ENCODE data around the gene CHADL. TPM values are rescaled to one million over a fixed set of nuclear protein-coding genes. Genes with fewer than 3 reads are reported as not detected.

CHADL gene
- total and polyA plus RNA-seq, 2 of the 8 experiments (the other 6 are each of a cell fraction or from before 2014, with no cell fraction given): 0.78 to 1.4 TPM

- 93% methylated on average over 6 of the region's 6 CpGs; no CpG with 5 or more reads in 1 of the 2 experiments for WGBS, 2 experiments (ENCODE audit: extremely low coverage in 1 of 2, insufficient coverage in 1 of 2, insufficient read length in 1 of 2, insufficient replicate concordance in 2 of 2, low coverage in 1 of 2, low lambda C conversion rate in 2 of 2, missing lambda C conversion rate in 1 of 2)
- Histone ChIP-seq H3K4me3 (ENCODE audit: extremely low read depth in 1 of 4, insufficient read depth in 2 of 4, low read depth in 3 of 4, low read length in 4 of 4) (no peak overlapping the region), H2BK12ac (ENCODE audit: low read depth, low read length) (no peak overlapping the region), H3K9ac (replicated peaks in 1 of 4; ENCODE audit: extremely low read depth in 1 of 4, low read depth in 3 of 4, low read length in 3 of 4) (no peak overlapping the region), H3K36me3 (ENCODE audit: control insufficient read depth in 2 of 4, insufficient read depth in 4 of 4, low read length in 3 of 4) (no peaks in the 10 kb centered on the region; a peak in 1 of 8 replicates), H2AK5ac (ENCODE audit: low read depth, low read length) (no peak overlapping the region), H3K4me2 (ENCODE audit: insufficient read depth in 1 of 2, low read depth in 2 of 2, low read length in 2 of 2) (no peak overlapping the region), H3K4ac (replicated peaks; ENCODE audit: insufficient read length, low read depth, low read length) (no peak overlapping the region), H3K79me1 (ENCODE audit: low read depth, low read length) (no peaks in the 10 kb centered on the region), H3K27ac (ENCODE audit: low read depth, low read length) (no peak overlapping the region), H3K18ac (ENCODE audit: extremely low read depth, low read length) (no peak overlapping the region), H4K91ac (replicated peaks; ENCODE audit: insufficient read length, low read length) (no peak overlapping the region), H3K56ac (replicated peaks; ENCODE audit: insufficient read length, low read depth, low read length) (no peak overlapping the region), H4K20me1 (replicated peaks in 1 of 2; ENCODE audit: control insufficient read depth in 1 of 2, insufficient read depth in 2 of 2, low read length in 2 of 2) (no peaks in the 10 kb centered on the region), H2AFZ (ENCODE audit: low read length) (no peak overlapping the region), H4K5ac (ENCODE audit: insufficient read length, low read depth, low read length) (no peak overlapping the region), H2BK5ac (ENCODE audit: low read depth, low read length) (no peak overlapping the region), H3K27me3 (replicated peaks in 1 of 4; ENCODE audit: control insufficient read depth in 3 of 4, extremely low read depth in 1 of 4, insufficient read depth in 3 of 4, low read length in 3 of 4) (peaks cover 0 to 18% (median 13%) of the 10 kb centered on the region in 4 experiments; a peak in 6 of 7 replicates), H2BK20ac (ENCODE audit: low read length) (no peak overlapping the region), H3K79me2 (ENCODE audit: control insufficient read depth in 1 of 2, insufficient read depth in 2 of 2, low read length in 2 of 2) (no peaks in the 10 kb centered on the region), H3K23me2 (ENCODE audit: low read depth, low read length) (peaks cover 14% of the 10 kb centered on the region), H3K4me1 (replicated peaks in 1 of 4; ENCODE audit: control insufficient read depth in 3 of 4, insufficient read depth in 4 of 4, low read length in 3 of 4) (peaks cover 0 to 2% (median under 1%) of the 10 kb centered on the region in 4 experiments; a peak in 1 of 7 replicates), H2BK15ac (ENCODE audit: low read length) (no peak overlapping the region), H3K14ac (ENCODE audit: insufficient read length) (no peak overlapping the region), H3K23ac (ENCODE audit: insufficient read length) (no peak overlapping the region), H4K8ac (ENCODE audit: extremely low read depth, insufficient read depth, low read length) (no peak overlapping the region), H2BK120ac (replicated peaks; ENCODE audit: low read depth, low read length) (no peak overlapping the region), H3K9me3 (ENCODE audit: insufficient read depth in 2 of 2, low read depth in 1 of 2, low read length in 1 of 2) (no peaks in the 10 kb centered on the region)
- no peak for TF ChIP-seq CHD2 (IDR thresholded peaks at IDR 0.05; ENCODE audit: low read length)
- no peak for TF ChIP-seq EZH2 (IDR thresholded peaks at IDR 0.05; ENCODE audit: low read depth, low read length, severe bottlenecking)
- TF ChIP-seq CBX5 (IDR thresholded peaks at IDR 0.05; ENCODE audit: low read depth, low read length): no peak
- TF ChIP-seq RAD21 (IDR thresholded peaks at IDR 0.05 in 1 of 2, conservative IDR thresholded peaks at IDR 0.05 in 1 of 2; ENCODE audit: low read depth in 2 of 2, low read length in 2 of 2): no peak
- TF ChIP-seq SIX5 (IDR thresholded peaks at IDR 0.05; ENCODE audit: low read depth, low read length): no peak
- TF ChIP-seq CBX8 (IDR thresholded peaks at IDR 0.05; ENCODE audit: borderline replicate concordance, low read depth, low read length): no peak
- no peak for TF ChIP-seq BACH1 (IDR thresholded peaks at IDR 0.05; ENCODE audit: low read length)
- TF ChIP-seq E2F6 (IDR thresholded peaks at IDR 0.05): no peak
- TF ChIP-seq CTCF (IDR thresholded peaks at IDR 0.05; ENCODE audit: control extremely low read depth in 1 of 3, insufficient read depth in 1 of 3, low read depth in 1 of 3, low read length in 3 of 3): no peak
- no peak for TF ChIP-seq POLR2AphosphoS5 (IDR thresholded peaks at IDR 0.05; ENCODE audit: low read depth, low read length)
- ChIA-PET POLR2A (ENCODE audit: partially characterized antibody) (interaction anchor here (4.1 to 6.4 kb wide), 2 partner anchors 9 to 13 kb away, joined by 19 to 30 read pairs; no protein-coding TSS in a partner anchor), CTCF (ENCODE audit: partially characterized antibody) (interaction anchor here (0.6 to 1.2 kb wide), 2 partner anchors 9 to 61 kb away, joined by 3 read pairs; no protein-coding TSS in a partner anchor)
- no peak for FAIRE-seq
- DNase-seq (ENCODE audit: low read depth in 1 of 2, low spot score in 2 of 2): no peak
These were observed 46.9 kb downstream of the CHADL start for GRCh38 chr22:41193829-41194228.
